Fibroblast of lung (primary cell): Measurements from ENCODE around the gene VPS41. TPM values are rescaled to one million over a fixed set of nuclear protein-coding genes. Genes with fewer than 3 reads are reported as not detected.

ENCODE experiments used
- DNase-seq, 2 donors: peaks; one replicate each; pipeline versions ENCODE4 v3.0.0 to v3.0.0-alpha.2; 2010; ENCODE audit warnings: low read depth in 2 of 2
- H2AFZ ChIP-seq: 2 replicates; pipeline ENCODE4 v1.5.1; 2012; ENCODE audit warnings: low read length, control low read depth, inconsistent platforms
- H3K27ac ChIP-seq: 2 replicates; pipeline ENCODE4 v1.5.1; 2011; ENCODE audit warnings: low read length, control low read depth; ENCODE audit not compliant: insufficient read depth
- H3K27me3 ChIP-seq: 2 replicates; pipeline ENCODE4 v1.5.1; 2011; ENCODE audit warnings: mild to moderate bottlenecking, low read length; ENCODE audit not compliant: control insufficient read depth, insufficient read depth
- H3K36me3 ChIP-seq: 2 replicates; pipeline ENCODE4 v1.5.1; 2011; ENCODE audit warnings: low read length; ENCODE audit not compliant: control insufficient read depth, insufficient read depth
- H3K4me1 ChIP-seq: 2 replicates; pipeline ENCODE4 v1.5.1; 2011; ENCODE audit warnings: low read length; ENCODE audit not compliant: control insufficient read depth, insufficient read depth; ENCODE audit errors: extremely low read depth
- H3K4me2 ChIP-seq: 2 replicates; pipeline ENCODE4 v1.5.1; 2011; ENCODE audit warnings: low read length, control low read depth; ENCODE audit not compliant: insufficient read depth; ENCODE audit errors: extremely low read depth
- H3K4me3 ChIP-seq, 4 experiments: fragments of 200-600 bp in 1 of 4; sonication (generic) in 1 of 4; replicated peaks in 1 of 4; 2 replicates each; pipeline ENCODE4 v1.5.1; 2011 to 2016; ENCODE audit warnings: low read length in 4 of 4, low read depth in 3 of 4, mild to moderate bottlenecking in 3 of 4, control low read depth in 2 of 4, inconsistent platforms in 1 of 4, mixed read lengths in 1 of 4; ENCODE audit not compliant: insufficient read depth in 1 of 4; ENCODE audit errors: control extremely low read depth in 1 of 4
- H3K79me2 ChIP-seq: 2 replicates; pipeline ENCODE4 v1.5.1; 2012; ENCODE audit warnings: mild to moderate bottlenecking, low read length, inconsistent platforms; ENCODE audit not compliant: control insufficient read depth, insufficient read depth
- H3K9ac ChIP-seq: 2 replicates; pipeline ENCODE4 v1.5.1; 2011; ENCODE audit warnings: mild to moderate bottlenecking, low read length, control low read depth; ENCODE audit not compliant: insufficient read depth
- H3K9me3 ChIP-seq: 2 replicates; pipeline ENCODE4 v1.5.1; 2012; ENCODE audit warnings: low read depth, low read length; ENCODE audit not compliant: control insufficient read depth, insufficient read depth
- H4K20me1 ChIP-seq: 2 replicates; pipeline ENCODE4 v1.5.1; 2011; ENCODE audit warnings: low read length; ENCODE audit not compliant: control insufficient read depth, insufficient read depth; ENCODE audit errors: extremely low read depth
- CTCF ChIP-seq, 2 donors: IDR thresholded peaks in 1 of 2; conservative IDR thresholded peaks in 1 of 2; 1 replicate in 1 of 2; 2 replicates in 1 of 2; pipeline ENCODE4 v1.5.1; 2011 to 2012; ENCODE audit warnings: low read length in 2 of 2, control low read depth in 1 of 2, inconsistent platforms in 1 of 2, low read depth in 1 of 2, mild to moderate bottlenecking in 1 of 2
- EZH2 ChIP-seq: IDR thresholded peaks from 2 replicates; pipeline ENCODE4 v1.5.1; 2012; ENCODE audit warnings: low read length, control low read depth, mild to moderate bottlenecking; ENCODE audit errors: missing control alignments
- polyA plus RNA-seq, 2 donors: library from polyadenylated mRNA; depleted of rRNA in 1 of 2; stranded (reverse) in 1 of 2; unstranded in 1 of 2; fragments of >200 nt; gene quantifications; 2 replicates each; pipeline ENCODE4 v1.2.1, GENCODE V29; 2011 to 2012; ENCODE audit warnings: missing spikeins in 1 of 2
- total RNA-seq: library from RNA; depleted of rRNA; stranded (reverse); fragments of >200 nt; gene quantifications from 2 replicates; pipeline ENCODE4 v1.2.1, GENCODE V29; 2014

The VPS41 gene
- total and polyA plus RNA-seq, 2 donors (not counting 1 experiment from before 2014, with no cell fraction given), result 55.5 to 66.7 TPM

GRCh38 chr7:38753347-38753746, 155.6 kb downstream of the VPS41 start:
- H3K9me3 ChIP-seq, result no peaks in the 10 kb centered on the region
- DNase-seq, result no peak
- H3K27me3 ChIP-seq, result no peaks in the 10 kb centered on the region
- no peak for TF ChIP-seq CTCF (conservative IDR thresholded peaks at IDR 0.05 in 1 of 2, IDR thresholded peaks at IDR 0.05 in 1 of 2; ENCODE audit: low read depth in 1 of 2, low read length in 2 of 2)
- no peak for TF ChIP-seq EZH2
- no peak overlapping the region for H3K4me3 ChIP-seq
- H3K4me1 ChIP-seq, result no peaks in the 10 kb centered on the region
- H3K79me2 ChIP-seq, result no peaks in the 10 kb centered on the region
- no peaks in the 10 kb centered on the region for H4K20me1 ChIP-seq
- H3K27ac ChIP-seq, result no peak overlapping the region
- no peak overlapping the region for H2AFZ ChIP-seq
- H3K4me2 ChIP-seq, result no peak overlapping the region
- H3K36me3 ChIP-seq, result peaks cover 3% of the 10 kb centered on the region
- H3K9ac ChIP-seq, result no peak overlapping the region

- DNase-seq, result peak in 1 of 2 donors; percentile 20
- no peak overlapping the region for H3K4me2 ChIP-seq
- no peak overlapping the region for H3K4me3 ChIP-seq
- H3K9ac ChIP-seq, result no peak overlapping the region
- no peaks in the 10 kb centered on the region for H3K27me3 ChIP-seq
- TF ChIP-seq CTCF (conservative IDR thresholded peaks at IDR 0.05 in 1 of 2, IDR thresholded peaks at IDR 0.05 in 1 of 2; ENCODE audit: low read depth in 1 of 2, low read length in 2 of 2), result no peak
- no peak for TF ChIP-seq EZH2
- H3K36me3 ChIP-seq, result peaks cover 3% of the 10 kb centered on the region
- no peaks in the 10 kb centered on the region for H3K9me3 ChIP-seq
- no peaks in the 10 kb centered on the region for H3K4me1 ChIP-seq
- H4K20me1 ChIP-seq, result no peaks in the 10 kb centered on the region
- H3K79me2 ChIP-seq, result no peaks in the 10 kb centered on the region
- H3K27ac ChIP-seq, result no peak overlapping the region
- no peak overlapping the region for H2AFZ ChIP-seq
Observed at GRCh38 chr7:38751416-38751815, 157.6 kb downstream of the VPS41 start.

GRCh38 chr7:38748056-38748610, 160.9 kb downstream of the VPS41 start:
- peak; percentile 12 to 27 for DNase-seq
- Histone ChIP-seq H3K27ac (no peak overlapping the region), H3K9me3 (no peaks in the 10 kb centered on the region), H2AFZ (no peak overlapping the region), H3K4me1 (peaks cover 5% of the 10 kb centered on the region), H3K36me3 (peaks cover 1% of the 10 kb centered on the region), H4K20me1 (no peaks in the 10 kb centered on the region), H3K9ac (no peak overlapping the region), H3K4me3 (no peak overlapping the region), H3K27me3 (no peaks in the 10 kb centered on the region), H3K79me2 (no peaks in the 10 kb centered on the region), H3K4me2 (no peak overlapping the region)
- peak; percentile 43 to 50 for TF ChIP-seq CTCF (conservative IDR thresholded peaks at IDR 0.05 in 1 of 2, IDR thresholded peaks at IDR 0.05 in 1 of 2; ENCODE audit: low read depth in 1 of 2, low read length in 2 of 2)
- TF ChIP-seq EZH2, result no peak
